ENCODE measurements around the gene NLRC3.

DNA sequence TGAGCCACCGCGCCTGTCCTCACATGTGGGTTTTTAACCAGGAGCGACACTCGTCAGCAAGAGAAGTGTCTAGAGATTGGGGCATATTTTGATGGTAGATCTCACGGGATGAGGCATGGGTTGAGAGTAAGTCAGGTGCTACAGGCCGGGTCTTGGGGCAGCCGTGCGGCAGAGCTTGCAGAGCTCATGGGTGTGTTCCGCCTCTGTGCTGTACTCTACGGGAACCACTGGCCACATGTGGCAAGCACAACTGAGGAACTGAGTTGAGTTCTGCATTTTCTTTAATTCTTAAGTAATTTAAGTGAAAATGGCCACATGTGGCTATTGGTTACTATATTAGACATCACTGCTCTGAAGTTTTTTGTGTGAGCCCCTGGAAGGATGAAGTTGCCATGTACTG, 66.8 kb downstream of the NLRC3 start:
- TF ChIP-seq POLR2A (IDR thresholded peaks at IDR 0.05): no peak
- TF ChIP-seq CTCF (IDR thresholded peaks at IDR 0.05): no peak

Measured in testis (tissue), 2 donors.